Stimulated activated naive B cell treated with anti-CD40 and anti-IgM and Interleukin-4, amounts not matched to agents 10 μg/mL and 1 μg/mL and 100 μg/mL, for 72 hours (primary cell): Measurements from ENCODE around the gene NID2.

Experiments
- ATAC-seq, 2 donors: fragments of 150-1000 bp; cut with Tn5 transposase; replicated peaks; 2 replicates each; pipeline ENCODE4 v1.10.0; 2021; ENCODE audit warnings: moderate library complexity in 1 of 2
- DNase-seq: peaks from one replicate; pipeline ENCODE4 v3.0.0; 2021
- H3K27ac Mint-ChIP-seq: one replicate; pipeline ENCODE4 v1.8.0; 2022; ENCODE audit warnings: mild to moderate bottlenecking, mixed read lengths
- H3K27me3 Mint-ChIP-seq, 2 donors: one replicate each; pipeline ENCODE4 v1.8.0; 2022; ENCODE audit warnings: mixed read lengths in 2 of 2
- H3K36me3 Mint-ChIP-seq, 2 donors: one replicate each; pipeline ENCODE4 v1.8.0; 2022; ENCODE audit warnings: mixed read lengths in 2 of 2, mild to moderate bottlenecking in 1 of 2
- H3K4me1 Mint-ChIP-seq, 2 donors: one replicate each; pipeline ENCODE4 v1.8.0; 2022; ENCODE audit warnings: mixed read lengths in 2 of 2, mild to moderate bottlenecking in 1 of 2
- H3K4me3 Mint-ChIP-seq, 2 donors: one replicate each; pipeline ENCODE4 v1.8.0; 2022; ENCODE audit warnings: mild to moderate bottlenecking in 2 of 2, mixed read lengths in 2 of 2, moderate library complexity in 1 of 2
- H3K9me3 Mint-ChIP-seq, 2 donors: one replicate each; pipeline ENCODE4 v1.8.0; 2022; ENCODE audit warnings: mixed read lengths in 2 of 2, mild to moderate bottlenecking in 1 of 2

NID2 gene

DNA sequence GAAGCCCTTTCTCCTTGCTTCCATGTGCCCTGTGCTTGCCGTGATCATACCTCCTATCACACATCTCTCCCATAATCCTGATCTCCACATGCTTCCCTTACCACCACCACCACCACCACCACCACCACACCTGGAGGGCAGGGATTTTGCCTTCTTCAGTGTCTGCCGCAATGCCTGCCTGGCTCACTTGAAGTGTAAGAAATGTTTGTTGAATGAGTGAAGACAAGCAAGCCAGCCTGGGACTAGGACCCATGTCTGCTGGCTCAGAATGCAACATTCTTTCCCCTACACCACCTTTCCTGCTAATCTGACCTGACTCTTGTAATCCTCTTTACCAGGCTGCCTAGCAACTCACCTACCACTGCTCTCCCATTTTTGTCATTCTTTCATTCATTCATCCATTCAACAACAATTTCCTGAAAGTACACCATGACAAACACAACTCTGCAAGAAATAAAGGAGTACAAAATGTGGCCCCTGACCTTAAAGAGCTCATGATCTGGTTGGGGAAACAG is 3.5 kb upstream of the NID2 start:
- Mint-ChIP-seq H3K4me3 (no peak overlapping the region), H3K36me3 (peaks cover 0 to 6% of the 10 kb centered on the region in 2 donors), H3K27ac (no peak overlapping the region), H3K27me3 (peaks cover 28 to 32% of the 10 kb centered on the region in 2 donors), H3K4me1 (peaks cover 17 to 25% of the 10 kb centered on the region in 2 donors), H3K9me3 (peaks cover 6 to 7% of the 10 kb centered on the region in 2 donors)
- ATAC-seq (no peak), DNase-seq (no peak)

DNA sequence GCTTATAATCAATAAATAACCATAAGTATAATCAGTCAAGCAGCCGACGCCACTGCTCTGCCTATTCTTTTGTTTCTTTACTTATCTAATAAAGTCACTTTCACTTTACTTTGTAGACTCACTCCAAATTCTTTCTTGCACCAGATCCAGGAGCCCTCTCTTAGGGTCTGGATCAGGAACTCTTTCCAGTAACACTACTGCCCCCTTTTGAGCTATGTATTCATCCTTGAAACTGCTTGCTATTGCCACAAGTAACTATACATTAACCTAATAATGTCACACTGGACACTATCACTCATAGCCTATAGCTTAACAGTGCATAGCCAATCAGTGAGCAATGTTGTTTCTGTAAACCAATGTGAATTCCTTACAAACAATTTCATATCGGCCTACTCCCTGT is 2.8 kb upstream of the NID2 start:
- Mint-ChIP-seq H3K27ac (no peak overlapping the region), H3K9me3 (peaks cover 6 to 7% of the 10 kb centered on the region in 2 donors), H3K4me3 (no peak overlapping the region), H3K36me3 (peaks cover 0 to 6% of the 10 kb centered on the region in 2 donors), H3K27me3 (peaks cover 31 to 32% of the 10 kb centered on the region in 2 donors), H3K4me1 (peaks cover 17 to 25% of the 10 kb centered on the region in 2 donors)
- no peak for ATAC-seq
- DNase-seq: no peak

DNA sequence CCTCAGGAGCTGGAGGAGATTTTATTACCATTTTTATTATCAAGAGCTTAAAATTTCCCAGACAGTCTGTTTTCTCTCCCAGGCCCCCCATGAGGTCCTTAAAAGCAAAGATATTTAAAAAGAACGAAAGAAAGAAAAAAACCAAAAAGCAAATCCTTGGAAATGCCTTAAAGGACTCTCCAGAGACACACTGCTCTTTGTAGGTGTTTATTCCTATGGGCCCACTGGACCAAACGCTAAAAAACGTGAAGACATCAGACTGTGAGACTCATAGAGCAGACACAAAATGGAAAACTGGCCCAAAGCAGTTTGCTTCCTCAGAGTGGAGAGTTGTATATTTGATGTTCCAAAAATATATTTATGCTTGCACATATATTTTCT is 1.2 kb upstream of the NID2 start:
- peaks cover 0 to 6% of the 10 kb centered on the region in 2 donors for H3K36me3 Mint-ChIP-seq
- H3K9me3 Mint-ChIP-seq: peaks cover 6 to 7% of the 10 kb centered on the region in 2 donors
- H3K4me1 Mint-ChIP-seq: peaks cover 17 to 25% of the 10 kb centered on the region in 2 donors
- DNase-seq (no peak), ATAC-seq (no peak)
- H3K27me3 Mint-ChIP-seq: peaks cover 29 to 31% of the 10 kb centered on the region in 2 donors
- no peak overlapping the region for H3K27ac Mint-ChIP-seq
- H3K4me3 Mint-ChIP-seq: peak overlapping the region; percentile 77 to 81

DNA sequence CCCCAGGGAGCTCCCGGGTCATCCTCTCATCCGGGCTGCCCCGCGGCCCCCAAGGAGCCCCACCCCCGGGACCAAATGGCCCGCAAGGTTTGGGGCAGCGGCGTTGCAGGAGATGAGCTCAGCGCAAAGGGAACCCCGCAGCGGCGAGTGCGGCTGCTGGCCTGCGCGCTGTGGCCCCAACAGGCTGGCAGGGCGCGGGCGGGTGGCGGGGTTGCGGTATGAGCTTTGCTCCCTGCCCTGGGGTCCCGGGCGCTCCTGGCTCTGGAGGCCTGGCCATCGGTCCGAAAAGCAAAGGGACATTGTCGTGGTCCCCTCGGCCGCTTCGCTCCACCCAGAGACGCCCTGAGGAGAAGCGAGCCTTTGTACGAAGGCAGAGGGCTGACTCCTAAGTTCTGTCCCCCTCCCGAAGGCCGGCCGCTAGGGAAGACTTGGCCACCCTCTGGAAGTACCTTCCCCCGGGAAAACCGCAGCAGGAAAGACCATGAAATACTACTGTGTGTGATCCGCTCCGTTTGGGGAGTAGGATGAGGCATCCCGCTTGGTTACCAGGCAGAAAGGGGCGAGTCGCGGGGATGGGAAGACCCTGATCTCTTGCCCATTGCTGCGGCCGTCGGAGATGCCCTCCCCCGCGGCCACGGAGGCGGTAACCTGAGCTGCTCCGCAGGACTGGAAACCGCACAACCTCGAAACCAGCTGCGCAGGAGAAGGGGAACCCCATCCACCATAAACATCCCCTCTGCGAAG is 620 bp upstream of the NID2 start:
- H3K9me3 Mint-ChIP-seq: peaks cover 6 to 8% of the 10 kb centered on the region in 2 donors
- DNase-seq: peak; percentile 23
- peak overlapping the region; percentile 77 to 81 for H3K4me3 Mint-ChIP-seq
- H3K4me1 Mint-ChIP-seq: peaks cover 17 to 25% of the 10 kb centered on the region in 2 donors
- no peak overlapping the region for H3K27ac Mint-ChIP-seq
- H3K27me3 Mint-ChIP-seq: peaks cover 29 to 37% of the 10 kb centered on the region in 2 donors
- ATAC-seq: peak; percentile 55 to 59
- H3K36me3 Mint-ChIP-seq: peaks cover 0 to 6% of the 10 kb centered on the region in 2 donors

DNA sequence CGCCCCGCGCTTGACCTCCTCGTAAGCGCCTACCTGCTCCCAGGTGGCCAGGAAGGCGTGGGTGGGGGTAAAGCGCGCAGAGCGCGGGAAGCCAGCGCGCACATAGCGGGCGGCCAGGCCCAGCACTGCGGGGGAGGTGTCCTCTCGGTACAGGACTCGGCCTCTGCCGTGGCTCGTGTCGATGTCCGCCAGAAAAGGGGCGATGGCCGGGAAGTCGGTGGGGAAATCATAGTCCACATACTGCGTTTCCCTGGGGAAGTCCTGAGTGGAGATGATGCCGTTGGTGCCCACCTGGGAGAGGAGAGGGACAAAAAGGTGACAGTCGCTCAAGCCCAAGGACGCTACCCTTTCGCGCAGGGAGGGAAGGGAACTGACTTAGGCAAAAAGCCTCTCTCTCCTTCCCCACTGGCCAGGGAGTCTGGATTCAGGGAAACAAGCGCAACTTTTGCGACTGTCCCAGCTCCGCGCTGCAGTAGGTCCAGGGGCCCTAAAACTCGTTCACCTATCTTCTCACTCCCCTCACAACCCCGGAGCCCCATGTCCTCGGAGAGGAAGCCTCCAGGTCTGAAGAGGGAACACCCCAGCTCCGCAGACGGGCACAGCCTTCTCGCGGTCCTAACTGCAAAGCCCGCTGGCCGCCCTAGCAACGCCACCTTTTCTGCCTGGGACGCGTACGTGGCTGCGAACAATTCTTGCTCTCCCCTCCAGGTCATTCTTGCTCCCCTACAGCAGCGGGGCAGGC is 815 bp downstream of the NID2 start:
- Mint-ChIP-seq H3K27ac (peak overlapping the region; percentile 68), H3K27me3 (peaks cover 29 to 37% of the 10 kb centered on the region in 2 donors)
- peak; percentile 40 to 51 for ATAC-seq

DNA sequence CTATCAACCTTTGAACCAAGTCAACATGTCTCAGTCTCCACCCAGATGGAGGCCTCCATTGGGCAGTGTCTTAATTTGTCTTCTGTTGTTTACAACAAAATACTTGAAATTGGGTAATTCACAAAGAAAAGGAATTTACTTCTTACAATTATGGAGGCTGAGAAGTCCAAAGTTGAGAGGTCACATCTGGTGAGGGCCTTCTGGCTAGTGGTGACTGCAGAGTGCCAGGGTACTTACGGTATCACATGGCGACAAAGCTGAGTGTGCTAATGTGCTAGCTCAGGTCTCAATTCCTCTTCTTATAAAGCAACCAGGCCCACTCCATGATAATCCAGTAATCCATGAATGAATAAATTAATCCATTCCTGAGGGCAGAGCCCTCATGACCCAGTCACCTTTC is 4.7 kb downstream of the NID2 start:
- Mint-ChIP-seq H3K9me3 (peaks cover 0 to 2% of the 10 kb centered on the region in 2 donors), H3K27me3 (peaks cover 17 to 32% of the 10 kb centered on the region in 2 donors), H3K4me1 (peaks cover 9 to 14% of the 10 kb centered on the region in 2 donors), H3K4me3 (no peak overlapping the region), H3K27ac (no peak overlapping the region), H3K36me3 (no peaks in the 10 kb centered on the region)
- DNase-seq: no peak
- ATAC-seq: no peak

More for the DNA sequence above, 815 bp downstream of the NID2 start:
- no peaks in the 10 kb centered on the region for H3K36me3 Mint-ChIP-seq
- H3K4me1 Mint-ChIP-seq: peaks cover 16 to 21% of the 10 kb centered on the region in 2 donors
- H3K4me3 Mint-ChIP-seq: peak overlapping the region; percentile 77 to 81
- H3K9me3 Mint-ChIP-seq: peaks cover 0 to 2% of the 10 kb centered on the region in 2 donors
- peak; percentile 7 for DNase-seq

DNA sequence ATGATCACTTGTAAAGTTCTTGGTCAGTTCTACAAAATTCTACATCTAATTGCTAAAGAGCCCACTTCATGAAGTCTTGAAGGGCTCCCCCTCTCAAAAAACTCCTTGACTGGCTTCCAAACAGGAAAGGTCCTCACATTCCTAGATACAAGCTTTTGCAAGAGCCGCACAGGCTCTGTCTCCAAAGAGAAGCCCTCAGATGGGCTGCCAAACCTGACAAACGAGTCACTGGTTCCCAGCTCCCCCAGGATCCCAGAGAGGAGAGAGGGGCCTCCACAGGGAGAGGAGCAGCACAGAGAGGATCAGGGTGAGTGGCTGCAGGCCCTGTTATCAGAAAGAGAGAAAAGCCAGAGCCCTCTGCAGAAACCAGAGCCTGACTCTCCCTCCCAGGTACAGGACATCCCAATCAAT is 5.8 kb downstream of the NID2 start:
- ATAC-seq: no peak
- Mint-ChIP-seq H3K4me1 (peaks cover 5 to 8% of the 10 kb centered on the region in 2 donors), H3K9me3 (peaks cover 0 to 2% of the 10 kb centered on the region in 2 donors), H3K27me3 (peaks cover 11 to 25% of the 10 kb centered on the region in 2 donors), H3K36me3 (no peaks in the 10 kb centered on the region), H3K4me3 (no peak overlapping the region), H3K27ac (no peak overlapping the region)
- DNase-seq: no peak

DNA sequence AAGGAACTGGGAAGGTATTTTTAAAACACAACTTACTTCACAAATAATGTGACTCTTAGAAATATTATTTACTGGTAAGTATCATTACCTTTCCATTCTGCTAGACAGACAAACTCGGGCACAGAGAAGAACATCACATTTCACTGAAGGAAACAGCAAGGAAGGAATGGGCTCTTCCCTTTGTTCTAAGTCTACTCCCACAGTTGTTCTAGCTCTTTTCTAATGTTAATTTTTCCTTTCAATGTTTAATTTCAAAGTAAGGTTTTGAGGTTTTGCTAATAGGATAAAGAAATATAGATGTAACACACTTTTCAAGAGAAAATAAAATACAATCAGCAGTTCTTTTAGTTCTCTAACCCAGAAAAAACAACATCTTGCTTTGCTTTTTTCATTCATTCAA is 7.0 kb downstream of the NID2 start:
- Mint-ChIP-seq H3K4me3 (no peak overlapping the region), H3K27ac (no peak overlapping the region), H3K9me3 (peaks cover 0 to 2% of the 10 kb centered on the region in 2 donors), H3K4me1 (no peaks in the 10 kb centered on the region), H3K27me3 (peaks cover 4 to 15% of the 10 kb centered on the region in 2 donors), H3K36me3 (no peaks in the 10 kb centered on the region)
- ATAC-seq (no peak), DNase-seq (no peak)

DNA sequence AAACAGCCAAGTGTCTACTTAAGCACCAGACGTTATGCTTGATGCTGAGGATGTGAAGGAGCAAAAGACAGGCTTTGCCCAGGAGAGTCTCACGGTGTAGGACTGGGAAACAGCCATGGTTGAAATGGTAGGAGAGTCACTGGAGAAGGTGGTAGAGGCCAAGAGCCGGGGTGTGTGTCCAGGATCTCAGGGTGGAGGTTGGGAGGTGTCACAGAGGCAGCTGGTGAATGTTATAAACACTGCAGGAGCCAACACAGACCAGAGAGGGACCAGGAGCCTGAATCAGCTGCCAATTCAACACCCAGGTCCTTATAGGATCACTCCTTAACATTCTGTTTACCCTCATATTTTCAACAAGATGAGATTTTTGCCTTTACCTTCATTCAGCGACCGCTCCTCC is 7.5 kb downstream of the NID2 start:
- H3K36me3 Mint-ChIP-seq: no peaks in the 10 kb centered on the region
- H3K9me3 Mint-ChIP-seq: peaks cover 0 to 2% of the 10 kb centered on the region in 2 donors
- H3K4me3 Mint-ChIP-seq: no peak overlapping the region
- no peak for DNase-seq
- no peak overlapping the region for H3K27ac Mint-ChIP-seq
- H3K4me1 Mint-ChIP-seq: no peaks in the 10 kb centered on the region
- H3K27me3 Mint-ChIP-seq: peaks cover 4 to 15% of the 10 kb centered on the region in 2 donors
- no peak for ATAC-seq

DNA sequence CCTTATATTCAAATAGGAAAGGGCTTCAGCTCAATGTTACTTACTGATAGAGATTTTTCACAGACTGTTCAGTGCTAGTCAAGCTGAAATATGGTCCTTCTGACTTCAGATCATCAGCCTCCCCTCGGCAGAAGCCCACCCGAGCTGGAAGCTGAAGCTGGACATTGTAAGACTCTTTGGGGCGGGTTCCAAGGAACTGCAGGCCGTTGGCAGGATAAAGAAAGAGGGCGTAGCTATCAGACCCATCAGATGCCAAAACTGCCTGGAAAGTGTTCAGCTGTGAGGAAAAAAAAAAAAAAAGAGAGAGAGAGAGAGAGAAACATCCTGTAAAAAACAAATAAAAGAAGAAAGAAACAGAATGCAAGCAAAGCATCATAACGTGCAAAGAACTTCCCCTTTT is 8.8 kb downstream of the NID2 start:
- Mint-ChIP-seq H3K27ac (no peak overlapping the region), H3K4me3 (no peak overlapping the region), H3K36me3 (no peaks in the 10 kb centered on the region), H3K9me3 (peaks cover 0 to 2% of the 10 kb centered on the region in 2 donors), H3K27me3 (peaks cover 4 to 15% of the 10 kb centered on the region in 2 donors), H3K4me1 (no peaks in the 10 kb centered on the region)
- no peak for DNase-seq
- ATAC-seq: no peak

DNA sequence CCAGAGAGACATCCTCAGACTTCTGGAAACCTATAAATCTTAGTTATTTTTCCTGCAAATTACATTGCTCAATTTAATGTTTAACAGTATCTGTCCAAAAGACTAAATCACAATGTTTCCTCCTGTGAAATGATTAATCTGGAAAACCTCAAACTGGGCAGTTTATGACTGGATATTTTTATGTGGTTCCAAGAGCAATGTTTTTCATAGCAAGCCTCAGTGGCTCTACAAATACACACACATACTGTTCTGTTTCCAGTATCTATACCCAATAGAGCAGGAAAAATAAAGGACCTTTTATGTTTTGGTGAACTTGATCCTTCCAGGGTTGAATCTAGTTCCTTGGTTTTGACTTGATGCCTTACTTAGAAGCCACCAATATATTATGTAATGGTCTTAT is 9.2 kb downstream of the NID2 start:
- H3K4me3 Mint-ChIP-seq: no peak overlapping the region
- ATAC-seq: no peak
- peaks cover 4 to 11% of the 10 kb centered on the region in 2 donors for H3K27me3 Mint-ChIP-seq
- H3K9me3 Mint-ChIP-seq: no peaks in the 10 kb centered on the region
- no peak overlapping the region for H3K27ac Mint-ChIP-seq
- DNase-seq: no peak
- no peaks in the 10 kb centered on the region for H3K4me1 Mint-ChIP-seq
- H3K36me3 Mint-ChIP-seq: no peaks in the 10 kb centered on the region

DNA sequence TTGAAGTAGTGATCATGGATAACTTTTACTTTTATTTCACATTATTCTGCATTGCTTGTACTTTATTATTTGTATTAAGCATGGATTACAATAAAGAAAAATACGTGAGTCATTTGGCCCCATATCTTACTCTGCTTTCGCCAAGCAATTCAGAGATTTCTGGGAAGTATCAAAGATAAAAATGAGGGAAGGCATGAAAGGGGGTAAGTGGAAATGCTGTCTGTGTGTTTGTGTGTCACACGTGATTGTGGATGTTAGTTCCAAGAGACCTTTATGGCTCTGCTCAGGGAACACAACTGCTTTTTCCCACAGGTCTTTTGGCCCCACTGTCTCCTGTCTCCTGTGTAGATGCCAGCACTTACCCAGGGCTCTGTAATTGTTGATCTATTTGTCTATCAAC is 10.5 kb downstream of the NID2 start:
- peaks cover 4 to 18% of the 10 kb centered on the region in 2 donors for H3K27me3 Mint-ChIP-seq

DNA sequence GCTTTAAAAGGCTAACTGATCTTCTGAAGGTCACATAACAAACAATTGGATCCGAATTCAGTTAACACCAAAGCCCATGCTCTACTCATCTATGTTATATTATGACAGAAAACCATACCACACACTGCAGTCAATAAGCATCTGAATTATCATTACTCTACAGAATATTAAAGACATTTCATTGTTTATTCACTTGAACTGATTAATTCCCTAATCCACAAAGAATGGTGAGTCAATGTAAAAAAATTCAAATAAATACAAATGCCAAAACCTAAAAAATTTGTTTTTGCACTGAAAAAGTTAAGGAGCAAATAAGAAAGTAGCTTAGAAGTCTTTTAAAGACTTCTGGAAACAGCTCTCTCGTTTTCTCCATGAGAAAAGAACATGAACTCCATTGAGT is 13.7 kb downstream of the NID2 start:
- DNase-seq (no peak), ATAC-seq (no peak)
- Mint-ChIP-seq H3K9me3 (no peaks in the 10 kb centered on the region), H3K36me3 (no peaks in the 10 kb centered on the region), H3K27ac (no peak overlapping the region), H3K27me3 (peaks cover 0 to 9% of the 10 kb centered on the region in 2 donors), H3K4me3 (no peak overlapping the region), H3K4me1 (no peaks in the 10 kb centered on the region)

More for the DNA sequence above, 10.5 kb downstream of the NID2 start:
- H3K36me3 Mint-ChIP-seq: no peaks in the 10 kb centered on the region
- no peak for ATAC-seq
- no peaks in the 10 kb centered on the region for H3K4me1 Mint-ChIP-seq
- DNase-seq: no peak
- H3K9me3 Mint-ChIP-seq: no peaks in the 10 kb centered on the region
- H3K27ac Mint-ChIP-seq: no peak overlapping the region
- no peak overlapping the region for H3K4me3 Mint-ChIP-seq

DNA sequence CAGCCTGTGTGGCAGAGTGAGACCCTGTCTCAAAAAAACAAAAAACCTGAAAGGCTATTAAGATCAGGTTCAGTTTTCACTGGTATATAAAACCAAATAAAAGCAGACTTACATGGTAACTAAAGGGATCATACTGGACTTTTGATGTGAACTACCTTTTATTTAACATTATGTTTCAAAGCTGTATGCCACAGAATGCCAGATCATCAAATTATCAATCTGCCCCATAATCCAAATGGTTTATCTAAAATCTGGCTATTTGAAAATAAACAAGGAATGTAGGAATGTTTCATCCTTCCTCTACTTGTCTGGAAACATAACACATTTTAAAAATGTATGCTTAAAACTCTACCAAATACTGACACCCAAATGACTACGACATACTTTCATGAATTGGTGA is 14.2 kb downstream of the NID2 start:
- H3K27ac Mint-ChIP-seq: no peak overlapping the region
- H3K36me3 Mint-ChIP-seq: no peaks in the 10 kb centered on the region
- H3K4me3 Mint-ChIP-seq: no peak overlapping the region
- DNase-seq (no peak), ATAC-seq (no peak)
- no peaks in the 10 kb centered on the region for H3K9me3 Mint-ChIP-seq
- H3K27me3 Mint-ChIP-seq: peaks cover 0 to 9% of the 10 kb centered on the region in 2 donors
- H3K4me1 Mint-ChIP-seq: no peaks in the 10 kb centered on the region
